GM23338 (cell line): ENCODE measurements around the gene RASA3. TPM values are rescaled to one million over a fixed set of nuclear protein-coding genes. Genes with fewer than 3 reads are reported as not detected.
A peak's percentile ranks its signal among the peaks of the same experiment; 100 is the strongest.

Experiments
- ATAC-seq: fragments of 200-7000 bp; cut with Tn5 transposase; 3 replicates; pipeline ENCODE4 v1.9.1; 2020
- DNase-seq: peaks from one replicate; pipeline ENCODE4 v3.0.0-alpha.2; 2015; ENCODE audit warnings: low spot score
- H2AFZ ChIP-seq: fragments of 200-600 bp; sonication (generic); 2 replicates; pipeline ENCODE4 v1.8.0; 2016; ENCODE audit warnings: antibody characterized with exemption, mild to moderate bottlenecking, moderate library complexity
- H3F3A ChIP-seq: fragments of 200-600 bp; sonication (generic); replicated peaks from 2 replicates; pipeline ENCODE4 v1.8.0; 2017; ENCODE audit warnings: antibody characterized with exemption, mixed run types, low read depth
- H3K27ac ChIP-seq: fragments of 200-600 bp; sonication (generic); 2 replicates; pipeline ENCODE4 v1.6.1; 2016; ENCODE audit warnings: low read depth
- H3K27me3 ChIP-seq: fragments of 200-600 bp; sonication (generic); 2 replicates; pipeline ENCODE4 v1.8.0; 2016; ENCODE audit warnings: mild to moderate bottlenecking, mixed run types, moderate library complexity; ENCODE audit not compliant: insufficient read depth
- H3K36me3 ChIP-seq: fragments of 200-600 bp; sonication (generic); 2 replicates; pipeline ENCODE4 v1.8.0; 2016; ENCODE audit warnings: mild to moderate bottlenecking; ENCODE audit not compliant: insufficient read depth
- H3K4me1 ChIP-seq: fragments of 200-600 bp; sonication (generic); 2 replicates; pipeline ENCODE4 v1.8.0; 2016; ENCODE audit warnings: mild to moderate bottlenecking, moderate library complexity; ENCODE audit not compliant: insufficient read depth
- H3K4me2 ChIP-seq: fragments of 200-600 bp; sonication (generic); 2 replicates; pipeline ENCODE4 v1.7.1; 2017; ENCODE audit warnings: mixed run types
- H3K4me3 ChIP-seq: fragments of 200-600 bp; sonication (generic); 2 replicates; pipeline ENCODE4 v1.6.1; 2016; ENCODE audit warnings: mixed run types
- H3K79me2 ChIP-seq: fragments of 200-600 bp; sonication (generic); replicated peaks from 2 replicates; pipeline ENCODE4 v1.8.0; 2017; ENCODE audit warnings: mild to moderate bottlenecking; ENCODE audit not compliant: insufficient read depth
- H3K9me2 ChIP-seq: fragments of 200-600 bp; sonication (generic); 2 replicates; pipeline ENCODE4 v1.8.0; 2017; ENCODE audit not compliant: insufficient read depth
- H4K20me1 ChIP-seq: fragments of 200-600 bp; sonication (generic); replicated peaks from 2 replicates; pipeline ENCODE4 v1.8.0; 2017; ENCODE audit warnings: mild to moderate bottlenecking; ENCODE audit not compliant: insufficient read depth
- H3K27ac Mint-ChIP-seq: 2 replicates; pipeline ENCODE4 v1.8.0; 2020; ENCODE audit warnings: inconsistent platforms, mild to moderate bottlenecking, moderate library complexity, mixed read lengths
- H3K27me3 Mint-ChIP-seq: 3 replicates; pipeline ENCODE4 v1.8.0; 2022; ENCODE audit warnings: low read depth, mild to moderate bottlenecking, moderate library complexity, mixed read lengths, inconsistent platforms; ENCODE audit not compliant: insufficient read depth, poor library complexity
- H3K36me3 Mint-ChIP-seq: 3 replicates; pipeline ENCODE4 v1.8.0; 2021; ENCODE audit warnings: low read depth, mild to moderate bottlenecking, inconsistent platforms, moderate library complexity, mixed read lengths
- H3K4me1 Mint-ChIP-seq: 3 replicates; pipeline ENCODE4 v1.8.0; 2020; ENCODE audit warnings: mild to moderate bottlenecking, inconsistent platforms, mixed read lengths
- H3K4me3 Mint-ChIP-seq: 3 replicates; pipeline ENCODE4 v1.8.0; 2021; ENCODE audit warnings: moderate library complexity, mild to moderate bottlenecking, inconsistent platforms, mixed read lengths
- H3K9me3 Mint-ChIP-seq: 3 replicates; pipeline ENCODE4 v1.8.0; 2020; ENCODE audit warnings: moderate library complexity, mild to moderate bottlenecking, inconsistent platforms, mixed read lengths
- CREB1 ChIP-seq: fragments of 250-450 bp; sonication (Bioruptor Pico); IDR thresholded peaks from 2 replicates; pipeline ENCODE4 v1.5.0; 2020; ENCODE audit warnings: low read depth, mild to moderate bottlenecking, moderate library complexity
- EZH2phosphoT487 ChIP-seq: fragments of 200-600 bp; sonication (generic); IDR thresholded peaks from one replicate; pipeline ENCODE4 v1.8.1; 2018; ENCODE audit warnings: antibody characterized with exemption; ENCODE audit not compliant: unreplicated experiment
- JUNB ChIP-seq: IDR thresholded peaks from one replicate; pipeline ENCODE4 v1.6.1; 2016; ENCODE audit warnings: antibody characterized with exemption; ENCODE audit not compliant: unreplicated experiment
- REST ChIP-seq: IDR thresholded peaks from one replicate; pipeline ENCODE4 v1.6.1; 2018; ENCODE audit warnings: antibody characterized with exemption; ENCODE audit not compliant: unreplicated experiment
- STAT1 ChIP-seq: IDR thresholded peaks from one replicate; pipeline ENCODE4 v1.6.1; 2016; ENCODE audit warnings: antibody characterized with exemption; ENCODE audit not compliant: unreplicated experiment
- ZNF114 ChIP-seq: fragments of 250-450 bp; sonication (Bioruptor Pico); IDR thresholded peaks from 2 replicates; pipeline ENCODE4 v1.5.0; 2020; ENCODE audit warnings: mild to moderate bottlenecking, moderate library complexity
- polyA plus RNA-seq: library from polyadenylated mRNA; unstranded; fragments of >200 nt; fragmentation: Nextera tagmentation; extraction: Ambion mirVana; gene quantifications from 2 replicates; pipeline ENCODE4 v1.2.1, GENCODE V29; 2016
- total RNA-seq: library from RNA; depleted of rRNA; stranded (reverse); fragments of >200 nt; shearing (Covaris generic); gene quantifications from 2 replicates; pipeline ENCODE4 v1.2.3, GENCODE V29; 2014
- TF ChIP-seq, protein P1 (sequence below): fragments of 250-450 bp; sonication (Bioruptor Pico); IDR thresholded peaks from 2 replicates; pipeline ENCODE4 v1.5.0; 2020; ENCODE audit warnings: mild to moderate bottlenecking, moderate library complexity
- TF ChIP-seq, protein P2 (sequence below), 2 experiments: fragments of 200-600 bp in 1 of 2; sonication (generic) in 1 of 2; conservative IDR thresholded peaks; 2 replicates each; pipeline versions ENCODE4 v1.5.1 to v1.6.1; 2016 to 2017; ENCODE audit warnings: antibody characterized with exemption in 2 of 2, low read depth in 2 of 2, mild to moderate bottlenecking in 2 of 2, moderate library complexity in 1 of 2

RASA3 gene
- total and polyA plus RNA-seq, 2 experiments from 2014 or later, result 11.2 to 20.7 TPM

DNA sequence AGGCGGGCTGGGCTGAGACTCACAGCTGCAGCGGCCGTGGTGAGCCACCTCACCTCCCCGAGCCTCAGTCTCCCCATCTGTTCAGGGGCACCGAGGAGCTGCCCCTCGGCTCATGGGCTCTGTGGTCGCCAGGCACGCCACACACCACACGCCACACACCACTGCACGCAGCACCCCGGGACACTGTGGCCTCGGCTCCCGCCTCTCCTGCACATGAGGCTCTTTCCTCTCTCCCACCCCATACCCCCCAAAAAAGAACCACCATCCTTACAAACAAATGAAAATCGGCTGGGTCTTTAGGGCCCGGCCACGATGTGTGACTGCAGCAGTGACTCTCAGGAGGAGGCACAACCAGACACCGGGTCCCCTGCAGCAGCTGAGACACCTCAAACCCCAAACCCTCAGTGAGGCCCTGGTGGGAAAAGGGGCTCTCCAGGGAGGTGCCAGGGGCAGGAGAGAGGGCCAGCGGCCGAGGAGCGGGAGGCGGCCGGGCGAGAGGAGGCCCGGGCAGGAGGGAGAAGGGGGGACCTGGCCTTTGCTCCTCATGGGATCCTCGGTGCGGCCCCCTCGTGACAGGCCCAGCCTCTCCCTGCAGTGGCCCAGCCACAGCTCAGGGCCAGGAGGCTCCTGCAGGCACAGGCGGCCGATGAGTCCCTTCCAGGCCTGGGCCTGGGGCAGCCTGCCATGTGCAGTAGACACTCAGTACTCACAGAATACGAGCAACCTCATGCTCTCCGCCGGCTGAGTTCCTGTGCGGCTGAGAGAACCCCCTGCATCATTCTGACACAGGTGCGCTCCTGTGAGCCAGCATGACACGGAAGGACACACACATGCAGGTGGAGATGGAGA lies 66.3 kb downstream of the RASA3 start:
- Mint-ChIP-seq H3K27ac (peak overlapping the region; percentile 83), H3K27me3 (peaks cover 12% of the 10 kb centered on the region), H3K4me1 (peaks cover 30% of the 10 kb centered on the region), H3K9me3 (peaks cover 4% of the 10 kb centered on the region), H3K36me3 (peaks cover 3% of the 10 kb centered on the region), H3K4me3 (no peak overlapping the region)
- Histone ChIP-seq H4K20me1 (no peaks in the 10 kb centered on the region; the same call in 1 of the 2 replicates), H3K79me2 (peaks cover 13% of the 10 kb centered on the region), H3F3A (peaks cover 6% of the 10 kb centered on the region), H3K27ac (0 out of 2 replicates have a peak overlapping the region, but pooled peaks have one; percentile 84), H3K36me3 (no peaks in the 10 kb centered on the region), H2AFZ (no peak overlapping the region), H3K4me2 (no peak overlapping the region), H3K9me2 (no peaks in the 10 kb centered on the region), H3K27me3 (no peaks in the 10 kb centered on the region), H3K4me3 (no peak overlapping the region), H3K4me1 (peaks cover 9% of the 10 kb centered on the region; the same call in 1 of the 2 replicates)
- DNase-seq, result no peak
- TF ChIP-seq JUNB, result no peak
- TF ChIP-seq ZNF114 (CRISPR knock-in tag), result no peak
- no peak for TF ChIP-seq REST
- TF ChIP-seq, protein P1, sequence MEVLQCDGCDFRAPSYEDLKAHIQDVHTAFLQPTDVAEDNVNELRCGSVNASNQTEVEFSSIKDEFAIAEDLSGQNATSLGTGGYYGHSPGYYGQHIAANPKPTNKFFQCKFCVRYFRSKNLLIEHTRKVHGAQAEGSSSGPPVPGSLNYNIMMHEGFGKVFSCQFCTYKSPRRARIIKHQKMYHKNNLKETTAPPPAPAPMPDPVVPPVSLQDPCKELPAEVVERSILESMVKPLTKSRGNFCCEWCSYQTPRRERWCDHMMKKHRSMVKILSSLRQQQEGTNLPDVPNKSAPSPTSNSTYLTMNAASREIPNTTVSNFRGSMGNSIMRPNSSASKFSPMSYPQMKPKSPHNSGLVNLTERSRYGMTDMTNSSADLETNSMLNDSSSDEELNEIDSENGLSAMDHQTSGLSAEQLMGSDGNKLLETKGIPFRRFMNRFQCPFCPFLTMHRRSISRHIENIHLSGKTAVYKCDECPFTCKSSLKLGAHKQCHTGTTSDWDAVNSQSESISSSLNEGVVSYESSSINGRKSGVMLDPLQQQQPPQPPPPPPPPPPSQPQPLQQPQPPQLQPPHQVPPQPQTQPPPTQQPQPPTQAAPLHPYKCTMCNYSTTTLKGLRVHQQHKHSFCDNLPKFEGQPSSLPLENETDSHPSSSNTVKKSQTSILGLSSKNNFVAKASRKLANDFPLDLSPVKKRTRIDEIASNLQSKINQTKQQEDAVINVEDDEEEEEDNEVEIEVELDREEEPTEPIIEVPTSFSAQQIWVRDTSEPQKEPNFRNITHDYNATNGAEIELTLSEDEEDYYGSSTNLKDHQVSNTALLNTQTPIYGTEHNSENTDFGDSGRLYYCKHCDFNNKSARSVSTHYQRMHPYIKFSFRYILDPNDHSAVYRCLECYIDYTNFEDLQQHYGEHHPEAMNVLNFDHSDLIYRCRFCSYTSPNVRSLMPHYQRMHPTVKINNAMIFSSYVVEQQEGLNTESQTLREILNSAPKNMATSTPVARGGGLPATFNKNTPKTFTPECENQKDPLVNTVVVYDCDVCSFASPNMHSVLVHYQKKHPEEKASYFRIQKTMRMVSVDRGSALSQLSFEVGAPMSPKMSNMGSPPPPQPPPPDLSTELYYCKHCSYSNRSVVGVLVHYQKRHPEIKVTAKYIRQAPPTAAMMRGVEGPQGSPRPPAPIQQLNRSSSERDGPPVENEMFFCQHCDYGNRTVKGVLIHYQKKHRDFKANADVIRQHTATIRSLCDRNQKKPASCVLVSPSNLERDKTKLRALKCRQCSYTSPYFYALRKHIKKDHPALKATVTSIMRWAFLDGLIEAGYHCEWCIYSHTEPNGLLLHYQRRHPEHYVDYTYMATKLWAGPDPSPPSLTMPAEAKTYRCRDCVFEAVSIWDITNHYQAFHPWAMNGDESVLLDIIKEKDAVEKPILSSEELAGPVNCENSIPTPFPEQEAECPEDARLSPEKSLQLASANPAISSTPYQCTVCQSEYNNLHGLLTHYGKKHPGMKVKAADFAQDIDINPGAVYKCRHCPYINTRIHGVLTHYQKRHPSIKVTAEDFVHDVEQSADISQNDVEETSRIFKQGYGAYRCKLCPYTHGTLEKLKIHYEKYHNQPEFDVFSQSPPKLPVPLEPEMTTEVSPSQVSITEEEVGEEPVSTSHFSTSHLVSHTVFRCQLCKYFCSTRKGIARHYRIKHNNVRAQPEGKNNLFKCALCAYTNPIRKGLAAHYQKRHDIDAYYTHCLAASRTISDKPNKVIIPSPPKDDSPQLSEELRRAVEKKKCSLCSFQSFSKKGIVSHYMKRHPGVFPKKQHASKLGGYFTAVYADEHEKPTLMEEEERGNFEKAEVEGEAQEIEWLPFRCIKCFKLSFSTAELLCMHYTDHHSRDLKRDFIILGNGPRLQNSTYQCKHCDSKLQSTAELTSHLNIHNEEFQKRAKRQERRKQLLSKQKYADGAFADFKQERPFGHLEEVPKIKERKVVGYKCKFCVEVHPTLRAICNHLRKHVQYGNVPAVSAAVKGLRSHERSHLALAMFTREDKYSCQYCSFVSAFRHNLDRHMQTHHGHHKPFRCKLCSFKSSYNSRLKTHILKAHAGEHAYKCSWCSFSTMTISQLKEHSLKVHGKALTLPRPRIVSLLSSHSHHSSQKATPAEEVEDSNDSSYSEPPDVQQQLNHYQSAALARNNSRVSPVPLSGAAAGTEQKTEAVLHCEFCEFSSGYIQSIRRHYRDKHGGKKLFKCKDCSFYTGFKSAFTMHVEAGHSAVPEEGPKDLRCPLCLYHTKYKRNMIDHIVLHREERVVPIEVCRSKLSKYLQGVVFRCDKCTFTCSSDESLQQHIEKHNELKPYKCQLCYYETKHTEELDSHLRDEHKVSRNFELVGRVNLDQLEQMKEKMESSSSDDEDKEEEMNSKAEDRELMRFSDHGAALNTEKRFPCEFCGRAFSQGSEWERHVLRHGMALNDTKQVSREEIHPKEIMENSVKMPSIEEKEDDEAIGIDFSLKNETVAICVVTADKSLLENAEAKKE (CRISPR knock-in tag), result no peak
- no peak for TF ChIP-seq STAT1
- TF ChIP-seq CREB1, result no peak
- TF ChIP-seq EZH2phosphoT487, result no peak
- TF ChIP-seq, protein P2, sequence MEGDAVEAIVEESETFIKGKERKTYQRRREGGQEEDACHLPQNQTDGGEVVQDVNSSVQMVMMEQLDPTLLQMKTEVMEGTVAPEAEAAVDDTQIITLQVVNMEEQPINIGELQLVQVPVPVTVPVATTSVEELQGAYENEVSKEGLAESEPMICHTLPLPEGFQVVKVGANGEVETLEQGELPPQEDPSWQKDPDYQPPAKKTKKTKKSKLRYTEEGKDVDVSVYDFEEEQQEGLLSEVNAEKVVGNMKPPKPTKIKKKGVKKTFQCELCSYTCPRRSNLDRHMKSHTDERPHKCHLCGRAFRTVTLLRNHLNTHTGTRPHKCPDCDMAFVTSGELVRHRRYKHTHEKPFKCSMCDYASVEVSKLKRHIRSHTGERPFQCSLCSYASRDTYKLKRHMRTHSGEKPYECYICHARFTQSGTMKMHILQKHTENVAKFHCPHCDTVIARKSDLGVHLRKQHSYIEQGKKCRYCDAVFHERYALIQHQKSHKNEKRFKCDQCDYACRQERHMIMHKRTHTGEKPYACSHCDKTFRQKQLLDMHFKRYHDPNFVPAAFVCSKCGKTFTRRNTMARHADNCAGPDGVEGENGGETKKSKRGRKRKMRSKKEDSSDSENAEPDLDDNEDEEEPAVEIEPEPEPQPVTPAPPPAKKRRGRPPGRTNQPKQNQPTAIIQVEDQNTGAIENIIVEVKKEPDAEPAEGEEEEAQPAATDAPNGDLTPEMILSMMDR (conservative IDR thresholded peaks at IDR 0.05; ENCODE audit: low read depth in 2 of 2), result no peak
- no peak for ATAC-seq
